Measurements from ENCODE around the gene DUSP22. TPM values are rescaled to one million over a fixed set of nuclear protein-coding genes. Genes with fewer than 3 reads are reported as not detected.

The DUSP22 gene
- total RNA-seq, 1 donor from 2014 or later = 34.9 TPM

GRCh38 chr6:359261-360035, 67.2 kb downstream of the DUSP22 start:
- Histone ChIP-seq H3K4me2 (ENCODE audit: low read length) (no peak overlapping the region), H3K4me3 (ENCODE audit: insufficient read depth, low read depth, low read length) (no peak overlapping the region), H3K27me3 (ENCODE audit: insufficient read depth, low read length) (peaks cover 3% of the 10 kb centered on the region), H3K9me3 (ENCODE audit: insufficient read depth, low read depth, low read length) (no peaks in the 10 kb centered on the region), H3K36me3 (ENCODE audit: insufficient read depth, low read length) (no peaks in the 10 kb centered on the region), H3K79me2 (ENCODE audit: insufficient read depth, low read length) (no peaks in the 10 kb centered on the region), H3K9ac (ENCODE audit: low read length) (no peak overlapping the region), H2AFZ (ENCODE audit: low read depth, low read length) (no peak overlapping the region), H3K4me1 (ENCODE audit: insufficient read depth, low read length) (no peaks in the 10 kb centered on the region), H4K20me1 (ENCODE audit: insufficient read depth, low read length) (no peaks in the 10 kb centered on the region), H3K27ac (ENCODE audit: low read depth, low read length) (no peak overlapping the region)
- Mint-ChIP-seq H3K27me3 (ENCODE audit: low read depth, unreplicated experiment) (peaks cover 3% of the 10 kb centered on the region), H3K27ac (ENCODE audit: unreplicated experiment) (no peak overlapping the region), H3K4me3 (ENCODE audit: unreplicated experiment) (no peak overlapping the region), H3K4me1 (ENCODE audit: low read depth, unreplicated experiment) (no peaks in the 10 kb centered on the region), H3K9me3 (ENCODE audit: unreplicated experiment) (peaks cover 16% of the 10 kb centered on the region), H3K36me3 (ENCODE audit: low read depth, unreplicated experiment) (peaks cover 2% of the 10 kb centered on the region)
- TF ChIP-seq EZH2 (IDR thresholded peaks at IDR 0.05; ENCODE audit: insufficient read depth, low read length) = no peak
- no peak for TF ChIP-seq CTCF (IDR thresholded peaks at IDR 0.05; ENCODE audit: insufficient read depth, low read depth, low read length)
- DNase-seq (ENCODE audit: low read depth) (no peak), FAIRE-seq (no peak)

GRCh38 chr6:360349-360748, 68.1 kb downstream of the DUSP22 start:
- Histone ChIP-seq H3K36me3 (ENCODE audit: insufficient read depth, low read length) (no peaks in the 10 kb centered on the region), H3K4me1 (ENCODE audit: insufficient read depth, low read length) (no peaks in the 10 kb centered on the region), H3K79me2 (ENCODE audit: insufficient read depth, low read length) (no peaks in the 10 kb centered on the region), H4K20me1 (ENCODE audit: insufficient read depth, low read length) (no peaks in the 10 kb centered on the region), H3K27me3 (ENCODE audit: insufficient read depth, low read length) (peaks cover 3% of the 10 kb centered on the region), H3K4me2 (ENCODE audit: low read length) (no peak overlapping the region), H3K27ac (ENCODE audit: low read depth, low read length) (no peak overlapping the region), H3K4me3 (ENCODE audit: insufficient read depth, low read depth, low read length) (no peak overlapping the region), H3K9ac (ENCODE audit: low read length) (no peak overlapping the region), H2AFZ (ENCODE audit: low read depth, low read length) (no peak overlapping the region), H3K9me3 (ENCODE audit: insufficient read depth, low read depth, low read length) (no peaks in the 10 kb centered on the region)
- H3K27ac Mint-ChIP-seq (ENCODE audit: unreplicated experiment) = no peak overlapping the region
- no peak overlapping the region for H3K4me3 Mint-ChIP-seq (ENCODE audit: unreplicated experiment)
- FAIRE-seq (no peak), DNase-seq (ENCODE audit: low read depth) (no peak)
- H3K4me1 Mint-ChIP-seq (ENCODE audit: low read depth, unreplicated experiment) = no peaks in the 10 kb centered on the region
- peaks cover 16% of the 10 kb centered on the region for H3K9me3 Mint-ChIP-seq (ENCODE audit: unreplicated experiment)
- TF ChIP-seq CTCF (IDR thresholded peaks at IDR 0.05; ENCODE audit: insufficient read depth, low read depth, low read length) = no peak
- no peak for TF ChIP-seq EZH2 (IDR thresholded peaks at IDR 0.05; ENCODE audit: insufficient read depth, low read length)
- H3K36me3 Mint-ChIP-seq (ENCODE audit: low read depth, unreplicated experiment) = peaks cover 2% of the 10 kb centered on the region
- peaks cover 3% of the 10 kb centered on the region for H3K27me3 Mint-ChIP-seq (ENCODE audit: low read depth, unreplicated experiment)

GRCh38 chr6:360764-361373, 68.6 kb downstream of the DUSP22 start:
- TF ChIP-seq CTCF (IDR thresholded peaks at IDR 0.05; ENCODE audit: insufficient read depth, low read depth, low read length) (no peak), EZH2 (IDR thresholded peaks at IDR 0.05; ENCODE audit: insufficient read depth, low read length) (no peak)
- H3K4me3 Mint-ChIP-seq (ENCODE audit: unreplicated experiment) = no peak overlapping the region
- no peaks in the 10 kb centered on the region for H3K79me2 ChIP-seq (ENCODE audit: insufficient read depth, low read length)
- peaks cover 19% of the 10 kb centered on the region for H3K9me3 Mint-ChIP-seq (ENCODE audit: unreplicated experiment)
- no peaks in the 10 kb centered on the region for H3K36me3 ChIP-seq (ENCODE audit: insufficient read depth, low read length)
- DNase-seq (ENCODE audit: low read depth) (no peak), FAIRE-seq (no peak)
- H3K27ac Mint-ChIP-seq (ENCODE audit: unreplicated experiment) = no peak overlapping the region
- H3K4me3 ChIP-seq (ENCODE audit: insufficient read depth, low read depth, low read length) = no peak overlapping the region
- no peaks in the 10 kb centered on the region for H4K20me1 ChIP-seq (ENCODE audit: insufficient read depth, low read length)
- H2AFZ ChIP-seq (ENCODE audit: low read depth, low read length) = no peak overlapping the region
- peaks cover 2% of the 10 kb centered on the region for H3K36me3 Mint-ChIP-seq (ENCODE audit: low read depth, unreplicated experiment)
- peaks cover 3% of the 10 kb centered on the region for H3K27me3 Mint-ChIP-seq (ENCODE audit: low read depth, unreplicated experiment)
- no peaks in the 10 kb centered on the region for H3K4me1 ChIP-seq (ENCODE audit: insufficient read depth, low read length)
- no peak overlapping the region for H3K27ac ChIP-seq (ENCODE audit: low read depth, low read length)
- H3K9me3 ChIP-seq (ENCODE audit: insufficient read depth, low read depth, low read length) = no peaks in the 10 kb centered on the region
- no peak overlapping the region for H3K9ac ChIP-seq (ENCODE audit: low read length)
- no peaks in the 10 kb centered on the region for H3K4me1 Mint-ChIP-seq (ENCODE audit: low read depth, unreplicated experiment)
- no peak overlapping the region for H3K4me2 ChIP-seq (ENCODE audit: low read length)
- peaks cover 3% of the 10 kb centered on the region for H3K27me3 ChIP-seq (ENCODE audit: insufficient read depth, low read length)
